Psoas muscle (tissue), 8 donors: ENCODE results near the gene TMEM231. TPM values are rescaled to one million over a fixed set of nuclear protein-coding genes. Genes with fewer than 3 reads are reported as not detected.
"Not testable (repeated sequence)": the region's sequence is repeated elsewhere in the genome, so short reads cannot be mapped to it uniquely, and the experiment has no call there.

ENCODE experiments used
- ATAC-seq, 4 donors: fragments of 200-7000 bp; cut with Tn5 transposase; one replicate each; pipeline ENCODE4 v1.9.1; 2020; ENCODE audit warnings: moderate library complexity in 3 of 4, mild to moderate bottlenecking in 2 of 4
- DNase-seq, 2 donors: peaks; one replicate each; pipeline ENCODE4 v3.0.0-alpha.2; 2020
- H3K27ac ChIP-seq: fragments of 200-600 bp; one replicate; pipeline ENCODE4 v1.8.0; 2022
- H3K27me3 ChIP-seq, 3 donors: fragments of 200-600 bp in 1 of 3; one replicate each; pipeline versions ENCODE4 v1.6.1 to v1.8.0; 2013 to 2022; ENCODE audit warnings: low read length in 2 of 3, mild to moderate bottlenecking in 2 of 3, moderate library complexity in 1 of 3; ENCODE audit not compliant: insufficient read depth in 3 of 3
- H3K36me3 ChIP-seq, 2 donors: fragments of 200-600 bp in 1 of 2; one replicate each; pipeline versions ENCODE4 v1.6.1 to v1.8.0; 2013 to 2022; ENCODE audit warnings: low read depth in 1 of 2, mild to moderate bottlenecking in 1 of 2, moderate library complexity in 1 of 2; ENCODE audit not compliant: insufficient read depth in 1 of 2
- H3K4me1 ChIP-seq: fragments of 200-600 bp; one replicate; pipeline ENCODE4 v1.8.0; 2022
- H3K4me3 ChIP-seq: fragments of 200-600 bp; one replicate; pipeline ENCODE4 v1.8.0; 2022; ENCODE audit warnings: mild to moderate bottlenecking
- H3K9me3 ChIP-seq: fragments of 200-600 bp; one replicate; pipeline ENCODE4 v1.8.0; 2022
- WGBS, 3 donors: extraction: QIAGEN DNeasy Blood & Tissue Kit; methylation state at CpG; one replicate each; pipeline versions ENCODE4 v1.1.6 to v1.1.7; 2013; 5-methylcytosine and 5-hydroxymethylcytosine counted together
- intact Hi-C, 2 donors: fragments of 100-400 bp; cut with DNase I; formaldehyde crosslinking; loops; one replicate each; pipeline versions ENCODE4 v1.11.0 to v1.14.2; 2022
- polyA plus RNA-seq, 3 donors: library from polyadenylated mRNA; stranded (reverse); fragments of 200-250 nt; gene quantifications; one replicate each; pipeline ENCODE4 v1.2.3, GENCODE V29; 2013
- total RNA-seq, 4 donors: library from RNA; stranded (reverse); fragmentation: NEBNext Ultra II Directional in 2 of 4; extraction: Animal tissue kit (Norgen Biotek cat#: 25700) in 2 of 4; gene quantifications; one replicate each; pipeline versions ENCODE4 v1.2.1 to v1.2.4, GENCODE V29; 2021 to 2023
- TF ChIP-seq, protein P1 (sequence below): fragments of 200-600 bp; IDR thresholded peaks from one replicate; pipeline ENCODE4 v1.8.0; 2022; ENCODE audit warnings: antibody characterized with exemption
- donor health status: healthy with polysubstance abuse.
- donor health status: DM: no; HTN: no; CAD: no; lungs with moderate emphysema.
- donor health status: Bipolar disorder and iron deficiency.
- donor health status: healthy.
- donor health status: DM: yes; HTN: yes; CAD: no.
- donor health status: DM: no; HTN: no; CAD: no.
- donor health status: DM: no; HTN: no; CAD: no.
- donor health status: DM: yes; HTN: yes; CAD: no.

Gene TMEM231
- total and polyA plus RNA-seq, 7 donors: 1.8 to 4.2 (median 2.4) TPM

DNA sequence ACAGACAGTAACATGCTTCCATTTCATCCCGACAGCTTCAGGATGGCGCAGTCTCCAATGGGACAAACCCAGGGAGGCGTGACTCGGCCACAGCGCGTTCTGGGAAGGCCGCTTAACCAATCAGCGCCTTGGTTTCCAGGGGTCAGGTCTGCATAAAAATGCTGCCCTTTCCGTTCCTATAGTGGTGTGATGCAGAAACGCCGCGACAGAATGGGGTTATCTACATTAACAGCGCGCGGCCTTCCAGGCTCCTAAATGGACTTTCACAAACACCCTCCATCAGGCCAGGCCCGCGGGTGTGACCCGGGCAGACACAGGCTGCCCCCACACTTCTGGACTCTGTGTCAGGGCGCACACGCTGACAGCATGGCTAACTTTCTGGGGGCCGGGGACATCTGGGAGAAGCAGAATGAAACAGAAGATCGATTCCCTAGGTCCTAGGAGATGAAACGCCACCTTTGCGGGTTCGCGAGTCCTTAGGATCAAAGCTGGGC is 792 bp downstream of the TMEM231 start:
- H3K9me3 ChIP-seq: no peaks in the 10 kb centered on the region
- H3K36me3 ChIP-seq: no peaks in the 10 kb centered on the region
- peak overlapping the region; percentile 66 for H3K27ac ChIP-seq
- DNase-seq (peak; percentile 76 to 83), ATAC-seq (peak; percentile 74 to 83 (median 78))
- H3K4me3 ChIP-seq: peak overlapping the region; percentile 80
- TF ChIP-seq, protein P1, sequence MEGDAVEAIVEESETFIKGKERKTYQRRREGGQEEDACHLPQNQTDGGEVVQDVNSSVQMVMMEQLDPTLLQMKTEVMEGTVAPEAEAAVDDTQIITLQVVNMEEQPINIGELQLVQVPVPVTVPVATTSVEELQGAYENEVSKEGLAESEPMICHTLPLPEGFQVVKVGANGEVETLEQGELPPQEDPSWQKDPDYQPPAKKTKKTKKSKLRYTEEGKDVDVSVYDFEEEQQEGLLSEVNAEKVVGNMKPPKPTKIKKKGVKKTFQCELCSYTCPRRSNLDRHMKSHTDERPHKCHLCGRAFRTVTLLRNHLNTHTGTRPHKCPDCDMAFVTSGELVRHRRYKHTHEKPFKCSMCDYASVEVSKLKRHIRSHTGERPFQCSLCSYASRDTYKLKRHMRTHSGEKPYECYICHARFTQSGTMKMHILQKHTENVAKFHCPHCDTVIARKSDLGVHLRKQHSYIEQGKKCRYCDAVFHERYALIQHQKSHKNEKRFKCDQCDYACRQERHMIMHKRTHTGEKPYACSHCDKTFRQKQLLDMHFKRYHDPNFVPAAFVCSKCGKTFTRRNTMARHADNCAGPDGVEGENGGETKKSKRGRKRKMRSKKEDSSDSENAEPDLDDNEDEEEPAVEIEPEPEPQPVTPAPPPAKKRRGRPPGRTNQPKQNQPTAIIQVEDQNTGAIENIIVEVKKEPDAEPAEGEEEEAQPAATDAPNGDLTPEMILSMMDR: no peak
- 1% methylated on average over 26 of the region's 26 CpGs for WGBS, 3 donors
- intact Hi-C loops: no loop called here
- H3K4me1 ChIP-seq: peaks cover 5% of the 10 kb centered on the region
- no peaks in the 10 kb centered on the region for H3K27me3 ChIP-seq

DNA sequence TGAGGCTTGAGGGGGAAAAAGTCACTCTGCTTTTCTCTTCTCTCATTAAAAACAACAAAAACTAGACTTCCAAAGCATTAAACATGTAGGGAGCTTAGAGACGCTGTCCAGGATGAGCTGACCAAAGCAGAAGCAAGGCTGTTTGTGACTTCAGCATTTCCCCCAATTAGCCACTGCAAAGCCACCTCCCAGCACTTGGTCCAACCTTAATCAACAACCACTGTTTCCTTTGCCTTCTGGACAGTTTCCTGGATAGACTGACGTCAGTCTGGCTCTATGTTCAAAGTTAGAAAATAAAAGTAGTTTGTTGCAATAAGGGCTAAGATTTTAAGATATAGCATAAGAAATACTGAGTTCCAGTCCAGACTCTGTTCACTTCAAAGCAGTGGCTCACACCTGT is 3.1 kb downstream of the TMEM231 start:
- ATAC-seq (no peak), DNase-seq (no peak)
- TF ChIP-seq, protein P1: no peak
- WGBS, 3 donors: 61 to 76% (median 62%) methylated on average over 2 of the region's 2 CpGs
- Histone ChIP-seq H3K4me3 (no peak overlapping the region), H3K27ac (no peak overlapping the region), H3K27me3 (no peaks in the 10 kb centered on the region), H3K36me3 (no peaks in the 10 kb centered on the region), H3K9me3 (no peaks in the 10 kb centered on the region), H3K4me1 (peaks cover 5% of the 10 kb centered on the region)
- intact Hi-C loops: no loop called here

DNA sequence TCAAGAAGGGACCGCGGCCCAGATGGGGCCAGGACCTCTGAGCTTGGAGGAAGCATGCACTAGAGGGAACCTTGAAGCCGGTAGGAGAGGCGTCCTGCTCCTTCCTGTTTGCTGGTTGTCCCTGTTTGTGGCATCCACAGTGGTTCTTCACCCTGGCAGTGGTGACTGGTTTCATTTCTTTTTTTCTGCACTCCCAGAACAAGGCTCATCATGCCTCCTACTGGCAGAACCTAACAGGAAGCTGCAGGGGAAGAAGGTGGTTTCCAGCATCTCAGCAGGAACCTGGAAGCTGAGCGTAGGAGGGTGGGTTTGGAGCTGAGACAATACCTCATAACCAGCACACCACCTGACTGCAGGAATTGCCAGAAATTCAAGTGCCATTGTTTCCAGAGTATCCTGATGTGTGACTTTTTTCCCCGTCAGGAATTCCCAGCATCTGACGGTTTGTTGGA is 5.8 kb downstream of the TMEM231 start:
- ATAC-seq (peak; percentile 29 to 45 (median 38)), DNase-seq (no peak)
- Histone ChIP-seq H3K27me3 (no peaks in the 10 kb centered on the region), H3K4me1 (no peaks in the 10 kb centered on the region), H3K4me3 (no peak overlapping the region), H3K9me3 (no peaks in the 10 kb centered on the region), H3K27ac (peak overlapping the region; percentile 25), H3K36me3 (no peaks in the 10 kb centered on the region)
- intact Hi-C loops: no loop called here
- TF ChIP-seq, protein P1: peak; percentile 44
- WGBS, 3 donors: 71 to 80% (median 77%) methylated on average over 7 of the region's 7 CpGs

DNA sequence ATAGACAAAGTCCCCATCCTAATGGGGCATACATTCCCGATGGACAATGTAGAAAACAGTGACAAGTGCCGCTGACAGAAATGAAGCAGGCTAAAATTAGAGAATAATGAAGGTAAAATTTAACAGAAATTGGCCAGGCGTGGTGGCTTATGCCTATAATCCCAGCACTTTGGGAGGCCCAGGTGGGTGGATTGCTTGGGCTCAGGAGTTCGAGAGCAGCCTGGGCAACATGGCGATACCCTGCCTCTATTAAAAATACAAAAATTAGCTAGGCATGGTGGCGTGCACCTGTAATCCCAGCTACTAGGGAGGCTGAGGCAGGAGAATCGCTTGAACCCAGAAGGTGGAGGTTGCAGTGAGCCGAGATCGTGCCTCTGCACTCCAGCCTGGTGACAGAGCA is 7.6 kb downstream of the TMEM231 start:
- H3K4me3 ChIP-seq, DNase-seq, H3K4me1 ChIP-seq, intact Hi-C loops, H3K27ac ChIP-seq, ATAC-seq, H3K9me3 ChIP-seq, H3K36me3 ChIP-seq, H3K27me3 ChIP-seq: not testable (repeated sequence)
- 95 to 99% (median 97%) methylated on average over 9 of the region's 9 CpGs for WGBS, 3 donors

DNA sequence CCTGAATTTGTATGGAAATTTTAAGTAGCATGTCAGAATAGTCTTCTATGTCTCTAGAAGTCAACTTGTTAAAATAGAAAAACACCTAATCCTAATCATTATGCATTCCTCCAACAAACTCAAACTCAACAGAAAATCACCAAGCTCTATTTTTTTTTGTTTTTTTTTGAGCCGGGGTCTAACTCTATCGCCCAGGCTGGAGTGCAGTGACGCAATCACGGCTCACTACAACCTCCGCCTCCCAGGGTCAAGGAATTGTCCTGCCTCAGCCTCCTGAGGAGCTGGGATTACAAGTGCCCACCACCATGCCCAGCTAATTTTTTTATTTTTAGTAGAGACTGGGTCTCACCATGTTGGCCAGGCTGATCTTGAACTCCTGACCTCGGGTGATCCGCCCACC is 9.8 kb downstream of the TMEM231 start:
- Histone ChIP-seq H3K4me1 (no peaks in the 10 kb centered on the region), H3K9me3 (no peaks in the 10 kb centered on the region), H3K27ac (no peak overlapping the region), H3K36me3 (peaks cover 0 to 13% of the 10 kb centered on the region in 2 donors), H3K4me3 (no peak overlapping the region), H3K27me3 (no peaks in the 10 kb centered on the region)
- DNase-seq (no peak), ATAC-seq (no peak)
- 93 to 98% (median 94%) methylated on average over 7 of the region's 7 CpGs for WGBS, 3 donors
- TF ChIP-seq, protein P1: no peak
- intact Hi-C loops: no loop called here

DNA sequence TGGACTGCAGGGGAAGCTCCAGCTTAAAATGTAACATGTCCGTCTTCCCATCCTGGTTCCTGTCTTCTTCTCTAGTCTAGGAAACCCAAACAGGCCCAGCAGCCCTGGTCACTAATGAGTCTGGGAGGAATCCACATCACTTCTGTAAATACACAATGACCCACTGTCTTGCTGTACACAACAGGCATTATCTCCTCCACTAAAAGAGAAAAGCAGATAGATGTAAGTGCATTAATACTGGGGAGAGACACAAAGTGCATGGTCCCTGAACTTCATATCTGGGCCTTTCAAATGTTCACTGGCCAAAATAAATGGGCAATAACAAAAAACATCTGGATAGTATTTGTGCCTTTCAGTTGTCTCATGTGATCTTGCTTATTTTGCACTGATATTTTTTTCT is 10.2 kb downstream of the TMEM231 start:
- WGBS, 3 donors: no CpG with 5 or more reads among the region's 1 CpG
- H3K4me1 ChIP-seq, DNase-seq, intact Hi-C loops, H3K27ac ChIP-seq, H3K27me3 ChIP-seq, ATAC-seq, H3K9me3 ChIP-seq, H3K4me3 ChIP-seq: not testable (repeated sequence)
- peaks cover 0 to 13% of the 10 kb centered on the region in 2 donors for H3K36me3 ChIP-seq

DNA sequence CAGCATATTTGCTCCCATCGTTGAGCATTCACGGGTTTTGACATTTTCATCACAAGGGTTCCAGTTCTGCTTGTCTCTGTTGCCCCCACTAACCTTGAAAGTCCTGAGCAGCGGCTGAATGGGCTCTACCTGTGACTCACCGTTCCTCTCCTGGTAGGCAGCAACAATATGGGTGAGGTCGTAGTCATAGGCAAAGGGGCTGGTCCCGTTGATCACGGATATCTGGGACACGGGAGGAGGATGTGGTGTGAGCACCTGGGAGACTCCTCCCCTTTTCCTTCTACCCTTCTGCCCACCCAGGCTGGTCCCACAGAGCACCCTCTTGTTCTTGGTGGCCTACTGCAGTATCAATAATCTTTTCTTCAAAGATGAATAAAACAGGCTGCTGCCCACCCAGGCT is 13.6 kb downstream of the TMEM231 start:
- H3K4me3 ChIP-seq, intact Hi-C loops, H3K27me3 ChIP-seq, DNase-seq, H3K9me3 ChIP-seq, ATAC-seq, H3K4me1 ChIP-seq, H3K27ac ChIP-seq: not testable (repeated sequence)
- 92 to 95% (median 93%) methylated on average over 8 of the region's 8 CpGs for WGBS, 3 donors
- peaks cover 0 to 13% of the 10 kb centered on the region in 2 donors for H3K36me3 ChIP-seq
